Gastroesophageal sphincter (tissue), 4 donors: Measurements from ENCODE around the gene RUSC1. TPM values are rescaled to one million over a fixed set of nuclear protein-coding genes. Genes with fewer than 3 reads are reported as not detected.

Source experiments
- ATAC-seq: fragments of 150-250 bp; one replicate; pipeline ENCODE4 v1.9.1; 2016; ENCODE audit warnings: mild to moderate bottlenecking, moderate library complexity
- H3K27ac ChIP-seq, 4 donors: fragments of 200-600 bp; sonication (generic) in 3 of 4; 1 replicate in 3 of 4; 2 replicates in 1 of 4; pipeline ENCODE4 v1.5.1; 2016 to 2019
- H3K27me3 ChIP-seq: fragments of 200-600 bp; sonication (generic); one replicate; pipeline ENCODE4 v1.5.1; 2019
- H3K36me3 ChIP-seq, 2 donors: fragments of 200-600 bp; sonication (generic); one replicate each; pipeline ENCODE4 v1.5.1; 2019; ENCODE audit warnings: control low read depth in 1 of 2
- H3K4me1 ChIP-seq, 3 donors: fragments of 200-600 bp; sonication (generic); 1 replicate in 2 of 3; 2 replicates in 1 of 3; pipeline ENCODE4 v1.5.1; 2016 to 2019; ENCODE audit warnings: control low read depth in 2 of 3
- H3K4me3 ChIP-seq, 2 donors: fragments of 200-600 bp; sonication (generic); one replicate each; pipeline ENCODE4 v1.5.1; 2019; ENCODE audit warnings: mild to moderate bottlenecking in 1 of 2, moderate library complexity in 1 of 2
- H3K9me3 ChIP-seq, 3 donors: fragments of 200-600 bp; sonication (generic); one replicate each; pipeline ENCODE4 v1.5.1; 2017 to 2019; ENCODE audit warnings: control low read depth in 2 of 3
- CTCF ChIP-seq, 4 experiments: fragments of 200-600 bp in 2 of 4; fragments of 450-650 bp in 2 of 4; sonication (generic) in 1 of 4; IDR thresholded peaks; one replicate each; pipeline ENCODE4 v1.5.1; 2017 to 2019; ENCODE audit warnings: antibody characterized with exemption in 4 of 4, mild to moderate bottlenecking in 2 of 4, moderate library complexity in 2 of 4
- EP300 ChIP-seq: sonication (generic); formaldehyde crosslinking; IDR thresholded peaks from one replicate; pipeline ENCODE4 v1.6.1; 2017; ENCODE audit warnings: antibody characterized with exemption, mild to moderate bottlenecking
- POLR2A ChIP-seq, 2 donors: fragments of 450-650 bp; IDR thresholded peaks; one replicate each; pipeline ENCODE4 v1.6.1; 2017; ENCODE audit warnings: antibody characterized with exemption in 2 of 2, mild to moderate bottlenecking in 2 of 2, moderate library complexity in 1 of 2
- POLR2AphosphoS5 ChIP-seq: sonication (generic); formaldehyde crosslinking; IDR thresholded peaks from one replicate; pipeline ENCODE4 v1.6.1; 2017; ENCODE audit warnings: antibody characterized with exemption
- WGBS, 2 donors: methylation state at CpG; one replicate each; pipeline ENCODE4 v1.1.5; 2018; ENCODE audit warnings: low coverage in 1 of 2; 5-methylcytosine and 5-hydroxymethylcytosine counted together
- total RNA-seq, 4 donors: library from RNA; depleted of rRNA; stranded (reverse); fragments of >200 nt; gene quantifications; one replicate each; pipeline ENCODE4 v1.1.0, GENCODE V29; 2016

The RUSC1 gene
- total RNA-seq, 4 donors from 2014 or later: 10.8 to 34.2 (median 24.4) TPM

- Histone ChIP-seq H3K9me3 (no peaks in the 10 kb centered on the region), H3K4me1 (peaks cover 0 to 23% (median 4%) of the 10 kb centered on the region in 3 donors), H3K27ac (no peak overlapping the region), H3K36me3 (peaks cover 0 to 81% of the 10 kb centered on the region in 2 donors), H3K27me3 (no peaks in the 10 kb centered on the region), H3K4me3 (no peak overlapping the region)
- WGBS, 2 donors: 79 to 85% methylated on average over 4 to 7 of the region's 11 CpGs
- no peak for ATAC-seq
- TF ChIP-seq POLR2A (IDR thresholded peaks at IDR 0.05) (no peak), CTCF (IDR thresholded peaks at IDR 0.05) (no peak), POLR2AphosphoS5 (no peak), EP300 (no peak)
Measured at GRCh38 chr1:155329980-155330598, 9.4 kb downstream of the RUSC1 start.

DNA sequence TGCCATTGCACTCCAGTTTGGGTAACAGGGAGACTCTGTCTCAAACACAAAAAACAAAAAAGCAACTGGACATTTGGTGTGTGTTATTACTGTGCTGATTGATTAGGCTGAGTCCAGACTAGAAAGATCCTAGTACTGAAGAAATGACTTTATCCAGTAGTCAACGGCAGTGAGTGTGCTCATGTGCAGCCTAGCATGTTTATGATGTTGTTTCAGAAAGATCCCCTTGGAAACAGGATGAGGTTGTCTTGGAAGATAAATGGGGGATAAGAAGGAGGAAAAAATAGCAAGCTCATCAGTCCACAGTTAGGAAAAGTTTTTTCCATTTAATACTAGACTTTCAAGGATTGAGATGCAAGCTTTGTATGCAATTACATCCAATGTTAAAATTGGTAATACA, 14.3 kb downstream of the RUSC1 start:
- Histone ChIP-seq H3K36me3 (peaks cover 4 to 88% of the 10 kb centered on the region in 2 donors), H3K9me3 (no peaks in the 10 kb centered on the region), H3K27me3 (no peaks in the 10 kb centered on the region), H3K4me3 (no peak overlapping the region), H3K27ac (no peak overlapping the region), H3K4me1 (no peaks in the 10 kb centered on the region)
- ATAC-seq: no peak
- no peak for TF ChIP-seq EP300
- WGBS, 2 donors: 9 to 20% methylated on average over 1 of the region's 1 CpG

- TF ChIP-seq POLR2A (IDR thresholded peaks at IDR 0.05) (no peak), POLR2AphosphoS5 (no peak), CTCF (IDR thresholded peaks at IDR 0.05) (no peak), EP300 (no peak)
- WGBS, 2 donors: 83 to 90% methylated on average over 7 to 8 of the region's 8 CpGs
- no peak for ATAC-seq
Measured at GRCh38 chr1:155339515-155340097, 18.9 kb downstream of the RUSC1 start.

GRCh38 chr1:155342842-155343241, 22.1 kb downstream of the RUSC1 start:
- Histone ChIP-seq H3K27me3 (no peaks in the 10 kb centered on the region), H3K36me3 (peaks cover 7 to 100% of the 10 kb centered on the region in 2 donors), H3K9me3 (no peaks in the 10 kb centered on the region), H3K4me3 (no peak overlapping the region), H3K4me1 (no peaks in the 10 kb centered on the region), H3K27ac (no peak overlapping the region)
- WGBS, 2 donors: 90 to 100% methylated on average over 1 to 2 of the region's 3 CpGs
- ATAC-seq: no peak
- no peak for TF ChIP-seq POLR2A (IDR thresholded peaks at IDR 0.05)
- TF ChIP-seq EP300: no peak
- no peak for TF ChIP-seq CTCF (IDR thresholded peaks at IDR 0.05)
- TF ChIP-seq POLR2AphosphoS5: no peak

More at GRCh38 chr1:155339515-155340097, 18.9 kb downstream of the RUSC1 start:
- H3K9me3 ChIP-seq: no peaks in the 10 kb centered on the region
- peaks cover 4 to 99% of the 10 kb centered on the region in 2 donors for H3K36me3 ChIP-seq
- no peaks in the 10 kb centered on the region for H3K4me1 ChIP-seq
- no peak overlapping the region for H3K27ac ChIP-seq
- H3K27me3 ChIP-seq: no peaks in the 10 kb centered on the region
- H3K4me3 ChIP-seq: no peak overlapping the region

DNA sequence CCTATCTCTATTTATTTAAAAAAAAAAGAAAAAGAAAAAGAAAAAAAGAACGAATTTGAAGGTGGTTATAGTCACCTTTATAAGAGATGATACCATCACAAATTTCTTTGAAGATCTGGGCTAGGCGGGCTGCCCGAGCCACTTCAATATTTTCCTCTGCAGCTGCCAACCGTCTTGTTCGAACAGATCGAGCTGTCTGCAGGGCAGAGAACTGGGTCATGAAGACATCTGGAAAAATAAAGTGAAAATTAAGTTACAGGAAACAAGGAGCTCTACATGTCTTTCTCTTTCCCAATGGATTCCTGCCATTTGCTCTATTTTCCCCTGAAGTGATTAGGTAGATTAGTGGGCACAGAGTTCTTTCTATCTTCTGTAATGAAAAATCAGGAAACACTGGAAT, 31.9 kb downstream of the RUSC1 start:
- H3K4me1 ChIP-seq: no peaks in the 10 kb centered on the region
- 91% methylated on average over 5 to 6 of the region's 6 CpGs for WGBS, 2 donors
- H3K27me3 ChIP-seq: no peaks in the 10 kb centered on the region
- no peak overlapping the region for H3K4me3 ChIP-seq
- no peak overlapping the region for H3K27ac ChIP-seq
- TF ChIP-seq POLR2A (IDR thresholded peaks at IDR 0.05): no peak
- TF ChIP-seq POLR2AphosphoS5: no peak
- TF ChIP-seq EP300: no peak
- H3K36me3 ChIP-seq: peaks cover 4 to 100% of the 10 kb centered on the region in 2 donors
- no peak for ATAC-seq
- no peaks in the 10 kb centered on the region for H3K9me3 ChIP-seq

DNA sequence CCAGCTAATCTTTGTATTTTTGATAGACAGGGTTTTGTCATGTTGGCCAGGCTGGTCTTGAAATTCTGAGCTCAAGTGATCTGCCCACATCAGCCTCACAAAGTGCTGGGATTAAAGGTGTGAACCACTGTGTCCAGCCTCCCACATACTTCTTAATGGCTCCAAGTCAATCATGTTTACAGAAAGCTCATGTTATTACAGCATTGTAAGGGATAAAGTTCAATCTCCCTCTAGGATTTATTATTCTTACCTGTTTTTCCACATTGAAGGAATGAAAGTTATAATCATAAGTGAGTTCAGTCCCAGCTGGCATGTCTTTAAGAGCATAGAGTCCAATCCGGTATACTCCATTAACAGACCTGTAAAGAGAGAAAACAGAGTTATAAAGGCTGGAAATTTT, 39.4 kb downstream of the RUSC1 start:
- no peak for TF ChIP-seq POLR2A (IDR thresholded peaks at IDR 0.05)
- TF ChIP-seq EP300: no peak
- TF ChIP-seq POLR2AphosphoS5: no peak
- TF ChIP-seq CTCF (IDR thresholded peaks at IDR 0.05): no peak
- no peak for ATAC-seq
- Histone ChIP-seq H3K36me3 (peaks cover 0 to 100% of the 10 kb centered on the region in 2 donors), H3K4me1 (no peaks in the 10 kb centered on the region), H3K27me3 (no peaks in the 10 kb centered on the region), H3K27ac (no peak overlapping the region), H3K4me3 (no peak overlapping the region), H3K9me3 (no peaks in the 10 kb centered on the region)
- WGBS, 2 donors: 76 to 100% methylated on average over 1 of the region's 1 CpG
